HL-60 (cell line): Measurements from ENCODE around the gene OBP2A.
"Not testable (repeated sequence)": the region's sequence is repeated elsewhere in the genome, so short reads cannot be mapped to it uniquely, and the experiment has no call there.

Source experiments
- DNase-seq, 2 experiments: peaks; one replicate each; pipeline ENCODE4 v3.0.0-alpha.2; 2010 to 2020; ENCODE audit warnings: low read depth in 1 of 2, low spot score in 1 of 2
- H3K27ac ChIP-seq: fragments of 250-450 bp; sonication (Bioruptor Pico); replicated peaks from 2 replicates; pipeline ENCODE4 v1.5.1; 2020; ENCODE audit warnings: mild to moderate bottlenecking, moderate library complexity
- H3K27me3 ChIP-seq: fragments of 250-450 bp; sonication (Bioruptor Pico); 2 replicates; pipeline ENCODE4 v1.5.1; 2021; ENCODE audit warnings: mild to moderate bottlenecking, moderate library complexity; ENCODE audit not compliant: insufficient read depth, poor library complexity, severe bottlenecking
- H3K4me3 ChIP-seq: replicated peaks from 2 replicates; pipeline ENCODE4 v1.5.1; 2011; ENCODE audit warnings: mild to moderate bottlenecking, control low read depth, low read length; ENCODE audit not compliant: insufficient read depth
- CTCF ChIP-seq: IDR thresholded peaks from one replicate; pipeline ENCODE4 v1.5.1; 2011; ENCODE audit warnings: low read length, control low read depth, inconsistent platforms; ENCODE audit not compliant: insufficient read depth
- GABPA ChIP-seq: IDR thresholded peaks from 2 replicates; pipeline ENCODE4 v1.6.1; 2012; ENCODE audit warnings: low read depth
- POLR2AphosphoS5 ChIP-seq: IDR thresholded peaks from 2 replicates; pipeline ENCODE4 v1.6.1; 2012; ENCODE audit warnings: low read depth
- REST ChIP-seq: IDR thresholded peaks from 2 replicates; pipeline ENCODE4 v1.6.1; 2012; ENCODE audit warnings: low read depth; ENCODE audit not compliant: insufficient replicate concordance
- SPI1 ChIP-seq: IDR thresholded peaks from 2 replicates; pipeline ENCODE4 v1.6.1; 2012; ENCODE audit warnings: low read depth, mild to moderate bottlenecking, borderline replicate concordance

Gene OBP2A

GRCh38 chr9:135525241-135526088 lies 20.5 kb upstream of the OBP2A start:
- H3K27me3 ChIP-seq = peaks cover 2% of the 10 kb centered on the region

GRCh38 chr9:135526089-135526729 lies 19.7 kb upstream of the OBP2A start:
- H3K27me3 ChIP-seq = peaks cover 2% of the 10 kb centered on the region
- TF ChIP-seq GABPA (no peak), SPI1 (no peak), POLR2AphosphoS5 (no peak), CTCF (no peak), REST (no peak)
- no peak for DNase-seq
- H3K4me3 ChIP-seq = no peak overlapping the region
- H3K27ac ChIP-seq = no peak overlapping the region

More at GRCh38 chr9:135525241-135526088, 20.5 kb upstream of the OBP2A start:
- Histone ChIP-seq H3K27ac (no peak overlapping the region), H3K4me3 (no peak overlapping the region)
- no peak for TF ChIP-seq REST
- TF ChIP-seq POLR2AphosphoS5 = no peak
- no peak for TF ChIP-seq CTCF
- no peak for TF ChIP-seq GABPA
- TF ChIP-seq SPI1 = no peak
- no peak for DNase-seq

- TF ChIP-seq POLR2AphosphoS5 (no peak), SPI1 (no peak), REST (no peak), CTCF (no peak), GABPA (no peak)
- H3K4me3 ChIP-seq = no peak overlapping the region
- no peak for DNase-seq
- H3K27me3 ChIP-seq = peaks cover 2% of the 10 kb centered on the region
- H3K27ac ChIP-seq = no peak overlapping the region
Measured at GRCh38 chr9:135526730-135527571, 19.0 kb upstream of the OBP2A start.

GRCh38 chr9:135528842-135529435 lies 17.0 kb upstream of the OBP2A start:
- not testable (repeated sequence) for DNase-seq, H3K4me3 ChIP-seq, H3K27ac ChIP-seq, H3K27me3 ChIP-seq
